K562 (cell line): ENCODE measurements around the gene PKP1. TPM values are rescaled to one million over a fixed set of nuclear protein-coding genes. Genes with fewer than 3 reads are reported as not detected.

Source experiments
- E4F1 ChIP-seq: fragments of 250-450 bp; sonication (Bioruptor Pico); IDR thresholded peaks from 2 replicates; pipeline ENCODE4 v1.5.0; 2021; ENCODE audit warnings: mild to moderate bottlenecking, borderline replicate concordance
- PPARD ChIP-seq: fragments of 250-450 bp; sonication (Bioruptor Pico); IDR thresholded peaks from 2 replicates; pipeline ENCODE4 v1.8.0; 2022; ENCODE audit warnings: inconsistent platforms, mild to moderate bottlenecking, moderate library complexity
- THAP12 ChIP-seq: fragments of 250-450 bp; sonication (Bioruptor Pico); IDR thresholded peaks from 2 replicates; pipeline ENCODE4 v1.9.0; 2021; ENCODE audit warnings: mild to moderate bottlenecking, inconsistent platforms
- U2AF1 ChIP-seq: fragments of 200-400 bp; formaldehyde crosslinking; optimal IDR thresholded peaks from 2 replicates; pipeline ENCODE3; 2017; ENCODE audit warnings: mild to moderate bottlenecking, low read depth, low read length, moderate library complexity
- ZFP91 ChIP-seq: sonication (generic); formaldehyde crosslinking; IDR thresholded peaks from 2 replicates; pipeline ENCODE4 v1.8.0; 2022; ENCODE audit warnings: mild to moderate bottlenecking, missing genetic modification reagents
- ZNF830 ChIP-seq: fragments of 250-450 bp; sonication (Bioruptor Pico); IDR thresholded peaks from 2 replicates; pipeline ENCODE4 v1.5.0; 2021; ENCODE audit warnings: mild to moderate bottlenecking
- polyA plus RNA-seq, 8 experiments: library from polyadenylated mRNA; depleted of rRNA in 4 of 8; stranded (reverse) in 5 of 8; unstranded in 3 of 8; fragments of >200 nt; fragmentation: Nextera tagmentation in 2 of 8; fragmentation: Illumina TruSeq in 1 of 8; extraction: Ambion mirVana in 2 of 8; extraction: Trizol in 1 of 8; gene quantifications; 2 replicates each; pipeline versions ENCODE4 v1.2.1 to v1.2.3, GENCODE V29; 2011 to 2014; ENCODE audit warnings: inconsistent platforms in 1 of 8, missing spikeins in 1 of 8
- total RNA-seq, 7 experiments: library from RNA; depleted of rRNA in 6 of 7; stranded (reverse); fragments of >200 nt in 6 of 7; fragmentation: Illumina TruSeq in 2 of 7; extraction: Trizol in 2 of 7; gene quantifications; 2 replicates each; pipeline versions ENCODE4 v1.2.1 to v1.2.3, GENCODE V29; 2011 to 2021; ENCODE audit warnings: low replicate concordance in 1 of 7

Gene PKP1
- total and polyA plus RNA-seq, 9 of the 15 experiments (the other 6 are each of a cell fraction or from before 2014, with no cell fraction given): not detected

DNA sequence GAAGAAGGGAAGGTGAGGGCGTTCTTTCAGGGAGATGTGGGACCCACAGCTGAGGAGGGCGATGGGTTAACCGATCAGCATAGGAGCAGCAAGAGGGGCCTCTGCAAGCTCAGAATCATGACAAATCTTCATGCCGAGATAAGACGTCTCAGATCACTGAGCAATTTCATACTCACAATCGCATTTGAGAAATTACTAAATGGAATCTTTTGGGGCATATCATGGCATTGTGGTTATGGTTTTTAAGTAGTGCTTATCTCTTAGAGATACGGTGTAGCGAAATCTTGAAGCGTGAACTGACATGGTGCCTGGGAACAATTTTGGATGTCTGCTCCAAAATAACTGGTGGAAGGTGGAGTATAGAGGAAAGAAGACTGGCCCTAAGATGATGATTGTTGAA is 88.0 kb downstream of the PKP1 start (continued):
- TF ChIP-seq E4F1 (CRISPR knock-in tag): no peak
- no peak for TF ChIP-seq ZFP91 (CRISPR knock-in tag)
- no peak for TF ChIP-seq U2AF1
- TF ChIP-seq PPARD (CRISPR knock-in tag): no peak
- TF ChIP-seq THAP12 (CRISPR knock-in tag): no peak
- no peak for TF ChIP-seq ZNF830 (CRISPR knock-in tag)
